K562 (cell line): Measurements from ENCODE around the gene BEND5. TPM values are rescaled to one million over a fixed set of nuclear protein-coding genes. Genes with fewer than 3 reads are reported as not detected.

Experiments used
- ATAC-seq: fragments of 200-7000 bp; cut with Tn5 transposase; 3 replicates; pipeline ENCODE4 v1.9.1; 2020; ENCODE audit warnings: moderate library complexity
- BruUV-seq: library from RNA; stranded (reverse); fragments of 400-500 nt; replicated peaks from 2 replicates; lab custom pipeline; 2021; lab: Mats Ljungman, UMichigan
- CTCF ChIA-PET: fragments of 300-600 bp; formaldehyde crosslinking; extraction: SDS; loops from one replicate; lab custom pipeline; 2021; ENCODE audit warnings: low intra/inter-chr PET ratio; lab: Yijun Ruan, JAX
- POLR2A ChIA-PET: fragments of 300-600, 350-650 bp; sonication (Branson Sonifier 250); formaldehyde crosslinking; extraction: SDS; loops from one replicate; lab custom pipeline; 2021; ENCODE audit warnings: antibody characterized with exemption, inconsistent platforms; lab: Yijun Ruan, JAX
- DNase-seq, 4 experiments: peaks; one replicate each; pipeline versions ENCODE4 v3.0.0 to v3.0.0-alpha.2; 2011 to 2018; ENCODE audit warnings: low spot score in 3 of 4, mixed read lengths in 3 of 4; ENCODE audit errors: extremely low read depth in 1 of 4
- FAIRE-seq: peaks from 2 replicates; lab custom pipeline; 2011; peaks lifted over from hg19 to GRCh38; lab: Jason Lieb, UNC
- H2AFZ ChIP-seq: 2 replicates; pipeline ENCODE4 v1.6.0; 2011; ENCODE audit warnings: low read depth, low read length, control low read depth, inconsistent platforms
- H3K27ac ChIP-seq: fragments of 200-600 bp; 3 replicates; pipeline ENCODE4 v1.8.0; 2011; ENCODE audit warnings: low read depth, mild to moderate bottlenecking, control low read depth, inconsistent platforms, low read length, moderate library complexity, mixed read lengths; ENCODE audit errors: extremely low read depth
- H3K27me3 ChIP-seq, 2 experiments: fragments of 300-600 bp in 1 of 2; 2 replicates in 1 of 2; 3 replicates in 1 of 2; pipeline versions ENCODE4 v1.6.0 to v1.8.0; 2011; ENCODE audit warnings: inconsistent platforms in 2 of 2, low read length in 2 of 2, mild to moderate bottlenecking in 1 of 2, mixed read lengths in 1 of 2, moderate library complexity in 1 of 2; ENCODE audit not compliant: control insufficient read depth in 2 of 2, insufficient read depth in 2 of 2
- H3K36me3 ChIP-seq: fragments of 300-600 bp; 3 replicates; pipeline ENCODE4 v1.8.0; 2011; ENCODE audit warnings: mild to moderate bottlenecking, low read length, inconsistent platforms; ENCODE audit not compliant: control insufficient read depth, insufficient read depth
- H3K4me1 ChIP-seq, 2 experiments: fragments of 200-600 bp in 1 of 2; replicated peaks in 1 of 2; 2 replicates in 1 of 2; 3 replicates in 1 of 2; pipeline versions ENCODE4 v1.5.1 to v1.8.0; 2011; ENCODE audit warnings: inconsistent platforms in 2 of 2, low read length in 2 of 2, mild to moderate bottlenecking in 1 of 2, mixed read lengths in 1 of 2, moderate library complexity in 1 of 2; ENCODE audit not compliant: control insufficient read depth in 2 of 2, insufficient read depth in 2 of 2
- H3K4me2 ChIP-seq: 2 replicates; pipeline ENCODE4 v1.6.1; 2011; ENCODE audit warnings: low read length, control low read depth, inconsistent platforms, mixed read lengths; ENCODE audit not compliant: insufficient read depth
- H3K4me3 ChIP-seq: fragments of 200-600 bp; sonication (generic), shearing (Covaris generic); 2 replicates; pipeline ENCODE4 v1.5.1; 2016; ENCODE audit warnings: control low read depth, inconsistent platforms
- H3K79me2 ChIP-seq: fragments of 200-600 bp; 3 replicates; pipeline ENCODE4 v1.8.0; 2011; ENCODE audit warnings: low read length, inconsistent platforms; ENCODE audit not compliant: control insufficient read depth, insufficient read depth
- H3K9ac ChIP-seq, 2 experiments: 2 replicates each; pipeline versions ENCODE4 v1.6.0 to v1.6.1; 2011; ENCODE audit warnings: low read depth in 2 of 2, low read length in 2 of 2, control low read depth in 1 of 2, inconsistent platforms in 1 of 2, mild to moderate bottlenecking in 1 of 2, mixed read lengths in 1 of 2; ENCODE audit not compliant: insufficient read depth in 1 of 2
- H3K9me1 ChIP-seq: one replicate; pipeline ENCODE4 v1.6.0; 2011; ENCODE audit warnings: inconsistent platforms, mild to moderate bottlenecking, low read length, moderate library complexity; ENCODE audit not compliant: control insufficient read depth, insufficient read depth
- H3K9me3 ChIP-seq: replicated peaks from 2 replicates; pipeline ENCODE4 v1.5.1; 2011; ENCODE audit warnings: low read depth, low read length, inconsistent platforms; ENCODE audit not compliant: control insufficient read depth, insufficient read depth
- H4K20me1 ChIP-seq: replicated peaks from 2 replicates; pipeline ENCODE4 v1.6.1; 2011; ENCODE audit warnings: low read length, inconsistent platforms, mixed read lengths; ENCODE audit not compliant: control insufficient read depth, insufficient read depth
- KHSRP ChIP-seq: fragments of 450-650 bp; IDR thresholded peaks from 2 replicates; pipeline ENCODE4 v1.6.1; 2017
- RFX7 ChIP-seq: fragments of 250-450 bp; sonication (Bioruptor Pico); IDR thresholded peaks from 2 replicates; pipeline ENCODE4 v1.5.1; 2021; ENCODE audit warnings: mild to moderate bottlenecking
- WGBS: fragments of 100-300 bp; shearing (Covaris generic); methylation state at CpG from one replicate; pipeline ENCODE4 v1.1.6; 2016; ENCODE audit warnings: low coverage, mixed read lengths; ENCODE audit not compliant: insufficient coverage; ENCODE audit errors: missing lambda C conversion rate; 5-methylcytosine and 5-hydroxymethylcytosine counted together
- in situ Hi-C: fragments of 300-500 bp; cut with MboI; formaldehyde crosslinking; loops from 4 replicates; pipeline ENCODE4 v1.15.0; 2018; ENCODE audit warnings: inconsistent platforms, mixed read lengths
- intact Hi-C: fragments of 100-400 bp; cut with micrococcal nuclease; formaldehyde crosslinking; loops from 2 replicates; pipeline ENCODE4 v1.14.2; 2022
- polyA plus RNA-seq, 8 experiments: library from polyadenylated mRNA; depleted of rRNA in 4 of 8; stranded (reverse) in 5 of 8; unstranded in 3 of 8; fragments of >200 nt; fragmentation: Nextera tagmentation in 2 of 8; fragmentation: Illumina TruSeq in 1 of 8; extraction: Ambion mirVana in 2 of 8; extraction: Trizol in 1 of 8; gene quantifications; 2 replicates each; pipeline versions ENCODE4 v1.2.1 to v1.2.3, GENCODE V29; 2011 to 2014; ENCODE audit warnings: inconsistent platforms in 1 of 8, missing spikeins in 1 of 8
- total RNA-seq, 7 experiments: library from RNA; depleted of rRNA in 6 of 7; stranded (reverse); fragments of >200 nt in 6 of 7; fragmentation: Illumina TruSeq in 2 of 7; extraction: Trizol in 2 of 7; gene quantifications; 2 replicates each; pipeline versions ENCODE4 v1.2.1 to v1.2.3, GENCODE V29; 2011 to 2021; ENCODE audit warnings: low replicate concordance in 1 of 7
- TF ChIP-seq, protein P1 (sequence below), 3 experiments: fragments of 200-800 bp in 1 of 3; fragments of 250-450 bp in 1 of 3; fragments of 450-650 bp in 1 of 3; sonication (Bioruptor Pico) in 1 of 3; sonication (Bioruptor generic) in 1 of 3; formaldehyde crosslinking in 1 of 3; IDR thresholded peaks; 2 replicates each; pipeline versions ENCODE4 v1.6.1 to v1.8.0; 2016 to 2022; ENCODE audit warnings: mild to moderate bottlenecking in 2 of 3, missing genetic modification characterization in 2 of 3, missing compliant biosample characterization in 1 of 3, moderate library complexity in 1 of 3
- TF ChIP-seq, protein P2 (sequence below): sonication (generic); formaldehyde crosslinking; IDR thresholded peaks from 2 replicates; pipeline ENCODE4 v1.8.0; 2022; ENCODE audit warnings: mild to moderate bottlenecking, missing genetic modification reagents

Gene BEND5
- total and polyA plus RNA-seq, 9 of the 15 experiments (the other 6 are each of a cell fraction or from before 2014, with no cell fraction given): not detected

DNA sequence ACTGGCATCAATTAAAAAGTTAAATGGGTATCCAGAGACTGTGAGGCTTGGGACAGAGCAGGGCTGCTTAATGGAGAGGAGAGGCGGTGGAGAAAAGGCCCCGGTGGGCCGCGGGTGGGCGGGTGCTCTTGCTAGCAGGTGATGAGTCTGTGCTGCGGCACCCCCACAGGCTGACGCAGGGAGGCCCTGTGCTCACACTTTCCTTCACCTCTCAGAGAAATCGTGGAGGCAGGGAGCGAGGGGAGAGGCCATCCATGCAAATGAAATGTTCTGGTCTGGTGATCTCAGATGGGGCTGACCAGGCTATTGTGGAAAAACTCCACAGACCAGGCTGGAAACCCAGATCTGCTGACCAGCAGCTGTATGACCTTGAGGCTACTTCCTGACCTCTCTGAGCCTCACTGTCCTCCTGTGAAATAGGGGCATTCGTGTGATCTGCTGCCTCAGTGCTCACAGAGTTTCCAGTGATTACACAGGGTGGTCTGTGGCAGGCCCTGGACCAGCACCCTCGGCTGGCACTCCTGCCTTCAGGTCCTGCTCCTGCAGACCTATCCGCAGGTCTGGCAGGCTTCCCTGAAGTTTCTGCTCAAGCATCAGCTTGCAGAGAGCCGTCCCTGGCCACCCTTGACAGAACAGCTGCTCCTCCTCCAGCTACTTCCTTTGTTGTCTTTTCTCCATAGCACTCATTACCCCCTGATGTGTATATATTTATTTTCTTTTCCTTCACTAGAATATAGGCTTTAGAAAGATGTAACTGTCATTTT is 89.2 kb downstream of the BEND5 start (continued):
- TF ChIP-seq, protein P1, sequence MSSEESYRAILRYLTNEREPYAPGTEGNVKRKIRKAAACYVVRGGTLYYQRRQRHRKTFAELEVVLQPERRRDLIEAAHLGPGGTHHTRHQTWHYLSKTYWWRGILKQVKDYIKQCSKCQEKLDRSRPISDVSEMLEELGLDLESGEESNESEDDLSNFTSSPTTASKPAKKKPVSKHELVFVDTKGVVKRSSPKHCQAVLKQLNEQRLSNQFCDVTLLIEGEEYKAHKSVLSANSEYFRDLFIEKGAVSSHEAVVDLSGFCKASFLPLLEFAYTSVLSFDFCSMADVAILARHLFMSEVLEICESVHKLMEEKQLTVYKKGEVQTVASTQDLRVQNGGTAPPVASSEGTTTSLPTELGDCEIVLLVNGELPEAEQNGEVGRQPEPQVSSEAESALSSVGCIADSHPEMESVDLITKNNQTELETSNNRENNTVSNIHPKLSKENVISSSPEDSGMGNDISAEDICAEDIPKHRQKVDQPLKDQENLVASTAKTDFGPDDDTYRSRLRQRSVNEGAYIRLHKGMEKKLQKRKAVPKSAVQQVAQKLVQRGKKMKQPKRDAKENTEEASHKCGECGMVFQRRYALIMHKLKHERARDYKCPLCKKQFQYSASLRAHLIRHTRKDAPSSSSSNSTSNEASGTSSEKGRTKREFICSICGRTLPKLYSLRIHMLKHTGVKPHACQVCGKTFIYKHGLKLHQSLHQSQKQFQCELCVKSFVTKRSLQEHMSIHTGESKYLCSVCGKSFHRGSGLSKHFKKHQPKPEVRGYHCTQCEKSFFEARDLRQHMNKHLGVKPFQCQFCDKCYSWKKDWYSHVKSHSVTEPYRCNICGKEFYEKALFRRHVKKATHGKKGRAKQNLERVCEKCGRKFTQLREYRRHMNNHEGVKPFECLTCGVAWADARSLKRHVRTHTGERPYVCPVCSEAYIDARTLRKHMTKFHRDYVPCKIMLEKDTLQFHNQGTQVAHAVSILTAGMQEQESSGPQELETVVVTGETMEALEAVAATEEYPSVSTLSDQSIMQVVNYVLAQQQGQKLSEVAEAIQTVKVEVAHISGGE (CRISPR knock-in tag; IDR thresholded peaks at IDR 0.05): no peak

DNA sequence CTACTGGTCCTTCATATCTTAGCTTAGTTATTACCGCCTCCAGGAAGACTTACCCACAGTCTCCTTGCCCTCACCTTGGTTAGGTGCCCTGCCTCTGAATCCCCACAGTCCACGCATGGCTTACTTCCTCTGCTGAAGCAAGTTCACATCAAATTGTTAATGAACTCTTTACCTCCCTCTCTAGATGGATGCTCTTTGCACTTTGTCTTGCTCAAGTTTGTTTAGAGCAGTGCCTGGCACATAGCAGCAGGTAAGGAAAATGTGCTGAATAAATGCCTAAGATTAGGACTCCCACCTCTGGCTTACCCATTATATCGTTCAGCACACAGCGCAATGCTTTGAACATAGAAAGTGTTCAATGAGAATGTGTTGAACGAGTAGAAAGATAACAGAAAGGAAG is 90.5 kb downstream of the BEND5 start:
- WGBS: 1% methylated on average over 5 of the region's 5 CpGs

More for the DNA sequence above, 90.5 kb downstream of the BEND5 start:
- Histone ChIP-seq H3K4me1 (no peaks in the 10 kb centered on the region), H3K4me2 (no peak overlapping the region), H3K9me3 (no peaks in the 10 kb centered on the region), H4K20me1 (no peaks in the 10 kb centered on the region), H3K4me3 (no peak overlapping the region), H3K27ac (no peak overlapping the region), H3K9ac (no peak overlapping the region), H3K36me3 (no peaks in the 10 kb centered on the region), H2AFZ (no peak overlapping the region), H3K27me3 (no peaks in the 10 kb centered on the region; a peak in 1 of 5 replicates), H3K79me2 (no peaks in the 10 kb centered on the region), H3K9me1 (no peaks in the 10 kb centered on the region)
- FAIRE-seq (no peak), ATAC-seq (no peak), DNase-seq (no peak)
- ChIA-PET POLR2A (no interaction called here), CTCF (no interaction called here)
- TF ChIP-seq RFX7 (CRISPR knock-in tag): no peak
- no peak for TF ChIP-seq KHSRP
- TF ChIP-seq, protein P2, sequence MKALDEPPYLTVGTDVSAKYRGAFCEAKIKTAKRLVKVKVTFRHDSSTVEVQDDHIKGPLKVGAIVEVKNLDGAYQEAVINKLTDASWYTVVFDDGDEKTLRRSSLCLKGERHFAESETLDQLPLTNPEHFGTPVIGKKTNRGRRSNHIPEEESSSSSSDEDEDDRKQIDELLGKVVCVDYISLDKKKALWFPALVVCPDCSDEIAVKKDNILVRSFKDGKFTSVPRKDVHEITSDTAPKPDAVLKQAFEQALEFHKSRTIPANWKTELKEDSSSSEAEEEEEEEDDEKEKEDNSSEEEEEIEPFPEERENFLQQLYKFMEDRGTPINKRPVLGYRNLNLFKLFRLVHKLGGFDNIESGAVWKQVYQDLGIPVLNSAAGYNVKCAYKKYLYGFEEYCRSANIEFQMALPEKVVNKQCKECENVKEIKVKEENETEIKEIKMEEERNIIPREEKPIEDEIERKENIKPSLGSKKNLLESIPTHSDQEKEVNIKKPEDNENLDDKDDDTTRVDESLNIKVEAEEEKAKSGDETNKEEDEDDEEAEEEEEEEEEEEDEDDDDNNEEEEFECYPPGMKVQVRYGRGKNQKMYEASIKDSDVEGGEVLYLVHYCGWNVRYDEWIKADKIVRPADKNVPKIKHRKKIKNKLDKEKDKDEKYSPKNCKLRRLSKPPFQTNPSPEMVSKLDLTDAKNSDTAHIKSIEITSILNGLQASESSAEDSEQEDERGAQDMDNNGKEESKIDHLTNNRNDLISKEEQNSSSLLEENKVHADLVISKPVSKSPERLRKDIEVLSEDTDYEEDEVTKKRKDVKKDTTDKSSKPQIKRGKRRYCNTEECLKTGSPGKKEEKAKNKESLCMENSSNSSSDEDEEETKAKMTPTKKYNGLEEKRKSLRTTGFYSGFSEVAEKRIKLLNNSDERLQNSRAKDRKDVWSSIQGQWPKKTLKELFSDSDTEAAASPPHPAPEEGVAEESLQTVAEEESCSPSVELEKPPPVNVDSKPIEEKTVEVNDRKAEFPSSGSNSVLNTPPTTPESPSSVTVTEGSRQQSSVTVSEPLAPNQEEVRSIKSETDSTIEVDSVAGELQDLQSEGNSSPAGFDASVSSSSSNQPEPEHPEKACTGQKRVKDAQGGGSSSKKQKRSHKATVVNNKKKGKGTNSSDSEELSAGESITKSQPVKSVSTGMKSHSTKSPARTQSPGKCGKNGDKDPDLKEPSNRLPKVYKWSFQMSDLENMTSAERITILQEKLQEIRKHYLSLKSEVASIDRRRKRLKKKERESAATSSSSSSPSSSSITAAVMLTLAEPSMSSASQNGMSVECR: no peak
- intact Hi-C loops (no loop called here), in situ Hi-C loops (no loop called here)
- no TSS peak for BruUV-seq
